ENCODE results near the gene LEKR1.

GRCh38 chr3:157030712-157031111, 204.6 kb downstream of the LEKR1 start:
- TF ChIP-seq EZH2 (IDR thresholded peaks at IDR 0.05; ENCODE audit: borderline replicate concordance, insufficient read depth, low read depth, low read length, poor library complexity, severe bottlenecking): no peak
- TF ChIP-seq CTCF (IDR thresholded peaks at IDR 0.05): no peak
